Astrocyte of the cerebellum (primary cell): ENCODE measurements around the gene MGP.

Source experiments
- DNase-seq: peaks from one replicate; pipeline ENCODE4 v3.0.0-alpha.2; 2011; ENCODE audit warnings: low read depth
- H3K4me3 ChIP-seq: 2 replicates; pipeline ENCODE4 v1.5.1; 2011; ENCODE audit warnings: mild to moderate bottlenecking, low read depth, low read length, moderate library complexity
- in situ Hi-C: cut with HindIII; loops from 2 replicates; pipeline ENCODE4 v1.10.0; 2017; ENCODE audit warnings: low sequenced_read_pairs
- TF ChIP-seq, protein P1 (sequence below): IDR thresholded peaks from 2 replicates; pipeline ENCODE4 v1.5.1; 2012; ENCODE audit warnings: low read length, low read depth, moderate library complexity, mild to moderate bottlenecking; ENCODE audit errors: missing control alignments

The MGP gene

DNA sequence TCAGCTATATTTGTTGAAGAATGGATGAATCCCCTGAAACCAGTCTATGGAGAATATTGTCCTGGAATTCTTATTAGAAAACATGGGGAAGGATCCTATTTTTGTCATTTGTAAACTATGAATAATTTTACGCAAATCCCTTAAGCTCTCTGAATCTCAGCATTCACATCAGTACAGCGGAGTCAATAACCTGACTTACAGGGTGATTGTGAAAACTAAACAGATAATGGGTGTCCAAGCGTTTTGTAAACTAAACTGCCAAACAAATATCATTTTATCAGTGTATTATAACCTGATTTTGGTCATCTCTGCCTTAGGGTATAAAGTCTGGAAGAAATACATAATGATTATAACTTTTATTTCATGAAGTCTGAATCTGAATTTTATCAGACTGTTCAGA lies 52.3 kb downstream of the MGP start:
- TF ChIP-seq, protein P1, sequence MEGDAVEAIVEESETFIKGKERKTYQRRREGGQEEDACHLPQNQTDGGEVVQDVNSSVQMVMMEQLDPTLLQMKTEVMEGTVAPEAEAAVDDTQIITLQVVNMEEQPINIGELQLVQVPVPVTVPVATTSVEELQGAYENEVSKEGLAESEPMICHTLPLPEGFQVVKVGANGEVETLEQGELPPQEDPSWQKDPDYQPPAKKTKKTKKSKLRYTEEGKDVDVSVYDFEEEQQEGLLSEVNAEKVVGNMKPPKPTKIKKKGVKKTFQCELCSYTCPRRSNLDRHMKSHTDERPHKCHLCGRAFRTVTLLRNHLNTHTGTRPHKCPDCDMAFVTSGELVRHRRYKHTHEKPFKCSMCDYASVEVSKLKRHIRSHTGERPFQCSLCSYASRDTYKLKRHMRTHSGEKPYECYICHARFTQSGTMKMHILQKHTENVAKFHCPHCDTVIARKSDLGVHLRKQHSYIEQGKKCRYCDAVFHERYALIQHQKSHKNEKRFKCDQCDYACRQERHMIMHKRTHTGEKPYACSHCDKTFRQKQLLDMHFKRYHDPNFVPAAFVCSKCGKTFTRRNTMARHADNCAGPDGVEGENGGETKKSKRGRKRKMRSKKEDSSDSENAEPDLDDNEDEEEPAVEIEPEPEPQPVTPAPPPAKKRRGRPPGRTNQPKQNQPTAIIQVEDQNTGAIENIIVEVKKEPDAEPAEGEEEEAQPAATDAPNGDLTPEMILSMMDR = no peak
- in situ Hi-C loops = no loop called here
- DNase-seq = no peak
- H3K4me3 ChIP-seq = no peak overlapping the region
